Activated CD8-positive, alpha-beta memory T cell treated with anti-CD3 and anti-CD28 coated beads for 48 hours (primary cell): ENCODE measurements around the gene GOLGA8B.
"Not testable (repeated sequence)": the region's sequence is repeated elsewhere in the genome, so short reads cannot be mapped to it uniquely, and the experiment has no call there.

Source experiments
- DNase-seq, 3 experiments: peaks; one replicate each; pipeline ENCODE4 v3.0.0-alpha.2; 2020; ENCODE audit warnings: low read depth in 2 of 3, low spot score in 2 of 3

GOLGA8B gene

GRCh38 chr15:34598799-34599585, 15.5 kb upstream of the GOLGA8B start:
- DNase-seq = no peak

DNA sequence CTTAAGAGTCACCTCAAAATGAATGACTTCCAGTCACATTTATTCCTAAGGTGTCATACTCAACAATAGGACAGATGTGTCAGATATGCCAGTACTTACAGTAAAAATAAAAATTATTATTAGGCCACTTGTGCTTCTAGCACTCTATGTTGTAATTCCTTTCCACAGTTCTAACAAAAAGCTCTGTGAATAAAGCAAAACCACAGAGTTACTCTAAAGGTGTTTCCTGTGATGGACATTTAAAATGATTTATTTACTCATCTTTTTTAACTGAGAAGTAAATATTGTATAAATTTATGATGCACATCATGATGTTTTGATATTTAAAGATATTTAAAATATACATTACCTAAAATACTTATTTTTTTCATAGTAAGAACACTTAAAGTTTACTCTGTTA, 13.9 kb upstream of the GOLGA8B start:
- DNase-seq = no peak

- no peak for DNase-seq
Observed at GRCh38 chr15:34594361-34594760, 10.9 kb upstream of the GOLGA8B start.

DNA sequence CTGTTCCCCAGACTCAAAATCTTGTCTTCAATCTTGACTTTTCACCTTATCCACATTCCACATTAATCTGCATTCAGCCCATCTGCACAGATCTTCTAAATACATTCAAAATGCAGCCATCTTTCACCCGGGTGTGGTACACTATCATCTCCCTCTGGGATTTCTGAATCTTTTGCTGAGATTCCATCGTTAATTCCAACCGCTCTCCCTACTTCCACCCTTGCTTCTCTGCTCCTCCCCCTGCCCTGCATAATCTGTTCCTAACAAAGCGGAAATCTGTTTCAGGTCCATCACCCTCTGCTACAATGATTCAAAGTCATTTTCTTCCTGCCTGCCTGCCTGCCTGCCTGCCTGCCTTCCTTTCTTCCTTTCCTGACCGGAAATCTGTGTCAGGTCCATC, 7.9 kb upstream of the GOLGA8B start:
- no peak for DNase-seq

- DNase-seq = no peak
Observed at GRCh38 chr15:34588046-34588674, 4.7 kb upstream of the GOLGA8B start.

- DNase-seq = not testable (repeated sequence)
Observed at GRCh38 chr15:34585966-34586365, 2.5 kb upstream of the GOLGA8B start.

DNA sequence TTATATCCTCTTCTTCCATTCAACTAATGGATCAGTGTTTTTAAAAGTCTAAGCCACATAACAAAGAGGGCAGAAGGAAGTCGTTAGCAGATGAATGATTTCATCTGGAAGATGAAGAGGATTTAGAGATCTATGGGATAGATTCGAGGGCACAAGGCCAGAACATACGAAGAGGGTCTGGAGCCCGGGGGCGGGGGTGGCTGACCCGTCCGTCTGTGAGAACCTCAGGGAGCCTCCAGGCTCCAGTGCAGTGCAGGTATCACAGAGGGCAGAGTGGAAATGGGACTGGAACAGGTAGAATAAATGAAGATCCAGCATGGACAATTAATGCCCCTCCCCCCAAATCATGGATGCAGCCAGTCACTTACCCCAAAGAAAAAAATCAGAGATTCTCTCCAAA, 1.5 kb upstream of the GOLGA8B start:
- no peak for DNase-seq

DNA sequence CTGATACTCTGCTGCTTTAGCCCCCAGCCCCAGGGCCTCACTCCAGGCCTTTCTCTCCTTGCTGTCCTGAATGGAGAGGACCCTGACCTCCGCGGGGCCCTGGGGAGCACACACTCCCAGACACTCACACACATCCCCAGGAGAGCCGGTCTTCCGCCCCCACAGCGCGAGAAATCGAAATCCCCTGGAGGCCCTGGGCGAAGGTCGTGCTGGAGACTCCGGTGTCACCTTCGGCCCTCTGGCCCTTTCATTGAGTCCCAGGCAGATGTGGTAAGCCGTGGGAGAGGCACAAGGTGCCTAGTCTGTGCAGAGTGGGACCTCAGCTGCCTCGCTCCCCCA, 848 bp upstream of the GOLGA8B start:
- DNase-seq = no peak

- DNase-seq = peak in 2 of 3 experiments; percentile 18 to 36
Observed at GRCh38 chr15:34582461-34583371, 735 bp downstream of the GOLGA8B start.

DNA sequence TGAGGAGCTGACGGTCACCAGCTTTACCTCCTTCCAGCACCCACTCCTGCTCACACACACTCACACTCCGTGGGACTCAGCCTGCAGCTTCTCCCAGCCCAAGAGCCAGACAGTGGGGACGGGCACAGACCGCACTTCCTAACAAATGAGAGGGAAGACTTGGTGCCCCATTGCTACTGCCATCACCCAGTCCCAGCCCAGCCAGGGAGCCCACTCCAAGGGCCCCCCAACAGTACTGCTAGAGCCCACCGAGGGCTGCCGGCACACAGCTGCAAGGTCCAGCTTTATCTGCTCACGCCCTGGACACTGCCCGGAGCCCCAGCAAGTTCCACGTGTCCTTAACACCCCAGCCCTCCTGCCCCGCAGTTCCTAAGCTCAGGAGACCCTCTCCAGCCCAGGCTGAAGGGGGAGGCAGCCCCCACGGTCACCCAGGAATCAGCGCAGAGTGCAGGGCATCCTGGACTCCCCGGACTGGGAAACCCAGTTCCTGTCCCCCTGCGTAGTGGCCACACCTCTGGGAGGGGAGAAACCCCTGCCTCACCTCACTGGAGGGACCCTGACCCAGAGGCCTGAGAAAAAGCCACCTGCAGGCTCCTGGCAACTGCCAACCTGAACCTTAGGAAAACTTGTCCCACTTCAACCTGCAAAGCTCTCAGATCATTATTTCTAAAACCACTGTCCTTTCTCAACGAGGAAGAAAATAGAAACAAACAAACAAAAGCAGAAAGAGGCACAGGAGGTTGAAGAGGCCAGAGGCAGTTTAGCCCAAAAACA, 1.6 kb downstream of the GOLGA8B start:
- not testable (repeated sequence) for DNase-seq

DNA sequence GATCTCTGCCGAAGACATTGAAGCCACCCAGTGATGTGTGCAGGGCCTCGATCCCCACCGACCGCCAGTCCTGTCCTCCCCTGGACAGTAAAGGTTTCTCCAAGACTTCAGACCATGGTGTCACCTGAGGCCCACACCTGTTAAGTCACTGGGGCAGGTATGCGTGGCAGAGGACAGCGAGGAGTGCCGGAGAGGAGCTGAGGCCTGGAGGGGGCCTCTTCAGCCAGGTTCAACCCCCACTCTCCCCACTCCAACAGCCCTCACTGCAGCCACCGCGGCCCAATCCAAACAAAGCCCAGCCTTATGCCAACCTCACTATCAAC, 2.4 kb downstream of the GOLGA8B start:
- no peak for DNase-seq

DNA sequence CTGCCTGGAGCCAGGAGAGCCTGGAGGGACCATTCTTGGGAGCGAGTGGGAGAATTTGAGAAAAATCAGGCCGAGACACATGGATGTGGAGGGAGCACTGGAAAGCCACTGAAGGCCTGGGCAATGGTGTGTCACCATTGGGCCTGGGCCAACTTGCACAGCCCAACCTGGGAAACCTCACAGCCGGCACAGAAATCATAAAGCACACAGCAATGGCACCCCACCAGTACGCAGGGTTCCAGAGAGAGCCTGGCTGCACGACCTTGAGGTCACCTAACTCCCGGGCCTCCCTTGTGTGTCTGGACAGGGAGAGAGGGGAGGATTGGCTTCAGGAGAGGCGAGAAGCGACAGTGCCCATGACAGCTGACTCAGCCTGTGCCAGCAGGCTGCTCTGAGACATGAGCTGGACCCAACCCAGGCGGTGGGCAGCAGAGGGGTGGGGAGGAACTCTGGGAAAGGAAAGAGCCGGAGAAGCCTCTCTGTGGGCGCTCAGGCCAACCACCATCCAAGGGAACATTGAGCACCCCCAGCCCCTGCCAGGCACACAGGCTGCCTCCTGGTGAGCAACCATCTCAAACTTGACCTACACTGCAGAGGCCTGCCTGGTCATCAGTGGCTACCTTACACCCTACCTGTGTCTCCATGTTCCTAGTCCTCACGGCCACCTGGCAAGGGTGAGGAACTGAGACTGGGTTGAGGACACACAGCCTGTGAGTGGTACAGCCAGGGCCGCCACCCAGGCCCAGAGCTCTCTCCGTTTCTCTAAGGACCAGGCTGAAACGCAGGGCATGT, 3.0 kb downstream of the GOLGA8B start:
- not testable (repeated sequence) for DNase-seq

DNA sequence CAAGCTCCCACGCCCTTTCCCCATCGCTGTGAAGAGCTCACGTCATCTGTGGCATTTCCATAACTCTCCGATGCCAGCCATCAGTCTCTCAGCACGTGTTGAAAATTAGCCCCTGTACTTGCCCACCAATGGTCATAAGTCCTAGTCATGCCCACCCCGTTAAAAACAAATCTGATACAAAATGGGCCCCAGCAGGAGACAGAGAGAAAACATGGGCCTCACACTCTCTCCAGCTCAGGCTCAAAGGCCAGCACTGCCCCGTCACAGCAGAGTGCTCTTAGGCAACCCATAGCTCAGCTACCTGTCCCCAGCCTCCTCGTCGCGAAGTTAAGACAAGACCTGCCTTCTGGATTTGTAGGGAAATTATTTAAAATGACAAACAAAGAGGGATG, 5.2 kb downstream of the GOLGA8B start:
- DNase-seq = no peak

DNA sequence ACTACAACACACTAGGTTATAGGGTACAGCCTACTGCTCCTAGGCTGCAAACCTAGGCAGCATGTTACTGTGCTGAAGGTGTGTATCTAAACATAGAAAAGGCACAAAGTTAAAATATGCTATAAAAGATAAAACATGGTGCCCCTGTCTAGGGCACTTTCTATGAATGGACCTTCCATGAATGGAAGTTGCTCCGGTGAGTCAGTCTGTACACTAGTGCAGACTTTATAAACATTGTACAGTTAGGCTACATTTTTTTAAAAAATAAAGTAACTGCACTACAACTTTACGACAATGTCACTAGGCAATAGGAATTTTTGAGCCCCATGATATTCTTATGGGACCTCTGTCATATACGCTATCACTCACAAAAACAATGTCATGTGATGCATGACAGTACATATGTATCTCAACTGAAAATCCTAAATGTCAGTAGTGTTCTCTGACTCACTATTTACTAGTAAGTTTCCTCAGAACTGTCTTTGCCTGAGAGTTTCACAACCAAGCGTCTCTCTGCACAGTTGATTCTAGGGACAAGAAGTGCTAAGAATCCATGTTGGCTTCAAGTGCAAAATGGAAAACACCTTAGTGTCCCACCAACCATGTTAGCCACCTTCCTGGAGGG, 5.7 kb downstream of the GOLGA8B start:
- not testable (repeated sequence) for DNase-seq

GRCh38 chr15:34575035-34575434, 8.4 kb downstream of the GOLGA8B start:
- not testable (repeated sequence) for DNase-seq

DNA sequence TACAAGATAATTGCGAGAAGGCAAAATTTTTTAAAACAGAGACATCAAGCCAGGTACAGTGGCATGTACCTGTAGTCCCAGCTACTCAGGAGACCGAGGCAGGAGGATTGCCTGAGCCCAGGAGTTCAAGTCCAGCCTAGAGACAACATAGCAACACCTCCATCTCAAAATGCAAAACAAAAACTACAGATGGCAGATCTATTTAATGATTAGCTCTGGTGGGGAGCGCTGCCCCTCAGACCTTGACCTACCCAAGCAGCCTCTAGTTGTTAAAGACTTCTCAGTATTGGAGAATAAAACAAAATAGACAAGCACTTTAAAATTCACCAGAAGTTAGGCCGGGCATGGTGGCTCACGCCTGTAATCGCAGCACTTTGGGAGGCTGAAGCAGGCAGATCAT, 10.5 kb downstream of the GOLGA8B start:
- not testable (repeated sequence) for DNase-seq

- DNase-seq = not testable (repeated sequence)
Observed at GRCh38 chr15:34572019-34572641, 11.3 kb downstream of the GOLGA8B start.

DNA sequence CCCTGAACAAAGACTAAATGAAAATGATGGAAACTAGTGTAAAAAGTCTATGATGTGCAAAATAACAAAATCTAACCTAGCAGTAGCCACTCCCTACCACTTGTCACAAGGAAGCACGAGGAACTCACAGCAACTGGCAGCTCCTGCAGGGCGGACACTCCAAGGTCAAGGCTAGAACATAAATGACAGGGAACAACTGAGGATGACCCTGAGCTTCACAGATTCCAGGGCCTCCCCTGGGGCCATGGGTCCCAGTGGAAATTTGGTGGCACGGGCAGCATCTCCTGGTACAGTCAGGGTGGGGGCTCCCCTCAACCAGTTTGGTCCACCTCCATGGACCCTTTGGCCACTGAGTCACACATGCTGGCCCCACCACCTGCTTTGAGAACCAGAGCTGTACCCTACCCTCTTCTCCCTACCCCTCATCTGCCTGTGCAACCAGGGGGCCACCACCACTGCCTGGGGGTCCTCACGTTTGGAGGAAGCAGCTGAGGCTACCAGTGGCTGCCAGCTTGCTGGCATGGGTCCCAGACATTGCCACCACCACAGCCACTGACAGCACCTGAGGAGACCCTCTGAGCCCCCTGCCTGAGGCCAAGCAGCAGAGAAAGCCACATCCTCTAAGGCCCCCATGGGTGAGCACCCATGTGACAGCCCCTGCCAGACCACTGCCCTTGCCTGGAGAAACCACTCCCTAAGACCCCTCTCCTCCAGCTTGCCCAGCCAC, 13.6 kb downstream of the GOLGA8B start:
- DNase-seq = not testable (repeated sequence)

- DNase-seq = not testable (repeated sequence)
Observed at GRCh38 chr15:34567174-34567573, 16.3 kb downstream of the GOLGA8B start.
